RWPE1 (cell line): Measurements from ENCODE around the gene PIM3.

Experiments used
- CTCF ChIA-PET: fragments of 350-600 bp; sonication (Branson Sonifier 250); formaldehyde crosslinking; extraction: SDS; loops from one replicate; lab custom pipeline; 2021; lab: Yijun Ruan, JAX
- POLR2A ChIA-PET: fragments of 400-600 bp; formaldehyde crosslinking; extraction: SDS; loops from one replicate; lab custom pipeline; 2020; ENCODE audit warnings: antibody characterized with exemption; ENCODE audit not compliant: low non-redundant PET; lab: Yijun Ruan, JAX
- DNase-seq: peaks from one replicate; pipeline ENCODE4 v3.0.0; 2012; ENCODE audit warnings: low spot score
- H3K27ac ChIP-seq: fragments of 450-650 bp; 2 replicates; pipeline ENCODE4 v1.5.1; 2017
- TF ChIP-seq, protein P1 (sequence below): fragments of 450-650 bp; conservative IDR thresholded peaks from 2 replicates; pipeline ENCODE4 v1.5.1; 2017; ENCODE audit warnings: low read depth, mild to moderate bottlenecking

Gene PIM3

GRCh38 chr22:49958366-49958921, 2.1 kb upstream of the PIM3 start:
- POLR2A ChIA-PET, result no interaction called here
- no peak for DNase-seq
- H3K27ac ChIP-seq, result peak overlapping the region; percentile 92
- CTCF ChIA-PET, result no interaction called here
- TF ChIP-seq, protein P1, sequence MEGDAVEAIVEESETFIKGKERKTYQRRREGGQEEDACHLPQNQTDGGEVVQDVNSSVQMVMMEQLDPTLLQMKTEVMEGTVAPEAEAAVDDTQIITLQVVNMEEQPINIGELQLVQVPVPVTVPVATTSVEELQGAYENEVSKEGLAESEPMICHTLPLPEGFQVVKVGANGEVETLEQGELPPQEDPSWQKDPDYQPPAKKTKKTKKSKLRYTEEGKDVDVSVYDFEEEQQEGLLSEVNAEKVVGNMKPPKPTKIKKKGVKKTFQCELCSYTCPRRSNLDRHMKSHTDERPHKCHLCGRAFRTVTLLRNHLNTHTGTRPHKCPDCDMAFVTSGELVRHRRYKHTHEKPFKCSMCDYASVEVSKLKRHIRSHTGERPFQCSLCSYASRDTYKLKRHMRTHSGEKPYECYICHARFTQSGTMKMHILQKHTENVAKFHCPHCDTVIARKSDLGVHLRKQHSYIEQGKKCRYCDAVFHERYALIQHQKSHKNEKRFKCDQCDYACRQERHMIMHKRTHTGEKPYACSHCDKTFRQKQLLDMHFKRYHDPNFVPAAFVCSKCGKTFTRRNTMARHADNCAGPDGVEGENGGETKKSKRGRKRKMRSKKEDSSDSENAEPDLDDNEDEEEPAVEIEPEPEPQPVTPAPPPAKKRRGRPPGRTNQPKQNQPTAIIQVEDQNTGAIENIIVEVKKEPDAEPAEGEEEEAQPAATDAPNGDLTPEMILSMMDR, result no peak

- peak overlapping the region; percentile 92 for H3K27ac ChIP-seq
- ChIA-PET POLR2A (interaction anchor here (1.1 kb wide), 1 partner anchor 8 kb away, joined by 3 read pairs; no protein-coding TSS in a partner anchor), CTCF (interaction anchor here (0.8 kb wide), 1 partner anchor 28 kb away, joined by 4 read pairs; no protein-coding TSS in a partner anchor)
- DNase-seq, result no peak
- TF ChIP-seq, protein P1, result no peak
Measured at GRCh38 chr22:49958931-49959781, 1.4 kb upstream of the PIM3 start.

DNA sequence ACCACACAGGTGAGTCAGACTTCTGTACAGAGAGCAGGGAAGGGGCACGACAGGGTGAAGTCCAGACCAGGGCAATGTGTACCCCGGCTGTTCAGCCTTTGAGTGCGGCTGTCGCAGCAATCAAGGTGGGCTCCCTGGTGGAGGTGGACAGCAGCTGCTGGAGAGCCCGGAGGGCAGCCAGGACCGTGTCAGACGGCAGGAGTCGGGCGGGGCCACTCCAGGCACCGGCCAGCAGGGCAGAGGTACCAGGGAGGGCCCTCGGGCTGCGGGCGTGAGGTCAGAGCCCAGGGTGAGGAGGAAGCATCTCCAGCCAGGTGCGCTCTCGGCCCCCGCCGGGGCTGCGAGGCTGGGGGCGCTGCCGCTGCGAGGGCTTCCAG, 802 bp upstream of the PIM3 start:
- CTCF ChIA-PET, result interaction anchor here (0.8 kb wide), 1 partner anchor 29 kb away, joined by 4 read pairs; no protein-coding TSS in a partner anchor
- TF ChIP-seq, protein P1, result no peak
- peak overlapping the region; percentile 92 for H3K27ac ChIP-seq
- POLR2A ChIA-PET, result interaction anchor here (1.1 kb wide), 1 partner anchor 8 kb away, joined by 3 read pairs; no protein-coding TSS in a partner anchor
- DNase-seq, result peak; percentile 38

GRCh38 chr22:49961005-49961600, 531 bp downstream of the PIM3 start:
- POLR2A ChIA-PET, result no interaction called here
- H3K27ac ChIP-seq, result peak overlapping the region; percentile 92
- CTCF ChIA-PET, result interaction anchor here (1.1 kb wide), 1 partner anchor 10 kb away, joined by 3 read pairs; no protein-coding TSS in a partner anchor
- no peak for DNase-seq
- TF ChIP-seq, protein P1, result no peak

- DNase-seq, result no peak
- ChIA-PET CTCF (interaction anchor here (1.1 kb wide), 1 partner anchor 10 kb away, joined by 3 read pairs; no protein-coding TSS in a partner anchor), POLR2A (interaction anchor here (0.8 to 1.0 kb wide), 3 partner anchors 10 to 30 kb away, joined by 3 to 5 read pairs (median 3); no protein-coding TSS in a partner anchor)
- H3K27ac ChIP-seq, result peak overlapping the region; percentile 92
- TF ChIP-seq, protein P1, result no peak
Measured at GRCh38 chr22:49961601-49962011, 1.0 kb downstream of the PIM3 start.
